ENCODE measurements around the gene INSM1. TPM values are rescaled to one million over a fixed set of nuclear protein-coding genes. Genes with fewer than 3 reads are reported as not detected.

INSM1 gene
- total and polyA plus RNA-seq, 2 experiments from 2014 or later: 0.55 to 1.2 TPM

GRCh38 chr20:20321134-20321533 lies 46.8 kb upstream of the INSM1 start (continued):
- no peak for TF ChIP-seq ZNF462 (CRISPR knock-in tag; IDR thresholded peaks at IDR 0.05)
- TF ChIP-seq REST (IDR thresholded peaks at IDR 0.05; ENCODE audit: unreplicated experiment): no peak
- TF ChIP-seq ZNF331 (CRISPR knock-in tag; IDR thresholded peaks at IDR 0.05; ENCODE audit: low read depth): no peak
- no peak for TF ChIP-seq NANOG (IDR thresholded peaks at IDR 0.05; ENCODE audit: borderline replicate concordance)
- no peak for TF ChIP-seq CREB1 (CRISPR knock-in tag; IDR thresholded peaks at IDR 0.05; ENCODE audit: low read depth)

- H3K4me1 Mint-ChIP-seq: no peaks in the 10 kb centered on the region
- ATAC-seq (no peak), DNase-seq (ENCODE audit: low spot score) (no peak)
- no peak overlapping the region for H3K4me3 Mint-ChIP-seq
- Histone ChIP-seq H2AFZ (no peak overlapping the region), H3K27ac (ENCODE audit: low read depth) (no peak overlapping the region), H3F3A (replicated peaks; ENCODE audit: low read depth) (no peaks in the 10 kb centered on the region), H3K4me1 (ENCODE audit: insufficient read depth) (no peaks in the 10 kb centered on the region), H3K79me2 (replicated peaks; ENCODE audit: insufficient read depth) (no peaks in the 10 kb centered on the region), H3K36me3 (ENCODE audit: insufficient read depth) (no peaks in the 10 kb centered on the region), H3K4me3 (no peak overlapping the region), H4K20me1 (replicated peaks; ENCODE audit: insufficient read depth) (no peaks in the 10 kb centered on the region; the same call in 1 of the 2 replicates), H3K4me2 (no peak overlapping the region), H3K9me2 (ENCODE audit: insufficient read depth) (no peaks in the 10 kb centered on the region), H3K27me3 (ENCODE audit: insufficient read depth) (no peaks in the 10 kb centered on the region)
- peaks cover 4% of the 10 kb centered on the region; the same call in 1 of the 3 replicates for H3K9me3 Mint-ChIP-seq
- no peak for TF ChIP-seq POLR2AphosphoS5 (IDR thresholded peaks at IDR 0.05; ENCODE audit: low read depth)
- peaks cover 5% of the 10 kb centered on the region for H3K27me3 Mint-ChIP-seq (ENCODE audit: insufficient read depth, low read depth, poor library complexity)
- H3K27ac Mint-ChIP-seq: no peak overlapping the region
- no peaks in the 10 kb centered on the region for H3K36me3 Mint-ChIP-seq (ENCODE audit: low read depth)
Measured at GRCh38 chr20:20321917-20322316, 46.0 kb upstream of the INSM1 start.

Measured in GM23338 (cell line).